Urinary bladder (tissue), 4 donors: Measurements from ENCODE around the gene STXBP6. TPM values are rescaled to one million over a fixed set of nuclear protein-coding genes. Genes with fewer than 3 reads are reported as not detected.

Source experiments
- DNase-seq: peaks from one replicate; pipeline ENCODE4 v3.0.0-alpha.2; 2015; ENCODE audit errors: extremely low spot score
- H3K27ac ChIP-seq: one replicate; pipeline ENCODE4 v1.5.1; 2013; ENCODE audit warnings: low read depth, mild to moderate bottlenecking, moderate library complexity
- H3K36me3 ChIP-seq: one replicate; pipeline ENCODE4 v1.6.1; 2013; ENCODE audit warnings: mild to moderate bottlenecking, moderate library complexity; ENCODE audit not compliant: insufficient read depth
- H3K4me1 ChIP-seq: one replicate; pipeline ENCODE4 v1.6.1; 2013; ENCODE audit warnings: mild to moderate bottlenecking, moderate library complexity; ENCODE audit not compliant: insufficient read depth
- H3K4me3 ChIP-seq: one replicate; pipeline ENCODE4 v1.5.1; 2013; ENCODE audit warnings: low read depth, low read length
- WGBS: extraction: QIAGEN DNeasy Blood & Tissue Kit; methylation state at CpG from one replicate; pipeline ENCODE4 v1.1.7; 2013; 5-methylcytosine and 5-hydroxymethylcytosine counted together
- polyA plus RNA-seq: library from polyadenylated mRNA; stranded (reverse); fragments of 200-250 nt; gene quantifications from one replicate; pipeline ENCODE4 v1.2.3, GENCODE V29; 2013
- total RNA-seq: library from RNA; depleted of rRNA; stranded (reverse); fragments of >200 nt; gene quantifications from one replicate; pipeline ENCODE4 v1.2.3, GENCODE V29; 2014
- donor health status: healthy with polysubstance abuse.
- donor health status: healthy.

Gene STXBP6
- total and polyA plus RNA-seq, 2 donors = 25.1 to 42.9 TPM

- Histone ChIP-seq H3K4me3 (no peak overlapping the region), H3K36me3 (no peaks in the 10 kb centered on the region), H3K4me1 (no peaks in the 10 kb centered on the region), H3K27ac (no peak overlapping the region)
- DNase-seq = no peak
- WGBS = 97% methylated on average over 1 of the region's 1 CpG
Measured at GRCh38 chr14:24913021-24913420, 136.9 kb downstream of the STXBP6 start.

DNA sequence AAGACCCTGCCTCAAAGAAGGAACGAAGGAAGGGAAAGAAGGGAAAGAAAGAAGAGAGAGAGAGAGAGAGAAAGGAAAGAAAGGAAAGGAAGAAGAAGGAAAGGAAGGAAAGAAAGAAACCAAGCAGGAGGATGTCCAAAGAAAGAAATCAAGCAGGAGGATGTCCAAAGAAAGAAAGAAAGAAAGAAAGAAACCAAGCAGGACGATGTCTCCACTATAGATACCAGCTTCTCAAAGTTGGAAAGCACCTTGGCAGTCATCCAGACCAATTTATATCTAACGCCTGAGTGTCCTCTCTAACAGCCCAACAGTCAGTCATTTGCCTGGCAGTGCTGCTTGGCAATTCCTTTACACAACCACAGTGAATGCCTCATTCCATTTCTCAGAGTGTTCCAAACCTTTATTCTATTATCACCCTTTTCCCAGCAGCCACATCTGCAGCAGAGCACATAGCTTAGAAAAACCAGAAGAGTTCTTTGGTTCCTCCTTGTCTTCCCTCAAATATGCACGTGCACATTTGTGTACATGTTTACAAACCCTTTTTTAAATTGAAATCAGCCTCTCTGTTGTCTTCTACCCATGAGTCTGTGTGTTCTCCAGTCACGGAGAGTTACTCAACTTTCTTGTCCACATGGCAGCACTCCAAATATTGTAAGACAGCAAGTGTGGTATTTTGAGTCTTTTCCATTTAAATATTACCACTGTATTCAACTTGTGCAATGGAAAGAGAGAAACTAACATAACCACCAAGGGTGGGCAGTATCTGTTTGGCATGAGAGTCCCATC, 138.4 kb downstream of the STXBP6 start:
- no peak overlapping the region for H3K4me3 ChIP-seq
- H3K4me1 ChIP-seq = no peaks in the 10 kb centered on the region
- 30% methylated on average over 5 of the region's 5 CpGs for WGBS
- H3K36me3 ChIP-seq = no peaks in the 10 kb centered on the region
- DNase-seq = no peak
- no peak overlapping the region for H3K27ac ChIP-seq

DNA sequence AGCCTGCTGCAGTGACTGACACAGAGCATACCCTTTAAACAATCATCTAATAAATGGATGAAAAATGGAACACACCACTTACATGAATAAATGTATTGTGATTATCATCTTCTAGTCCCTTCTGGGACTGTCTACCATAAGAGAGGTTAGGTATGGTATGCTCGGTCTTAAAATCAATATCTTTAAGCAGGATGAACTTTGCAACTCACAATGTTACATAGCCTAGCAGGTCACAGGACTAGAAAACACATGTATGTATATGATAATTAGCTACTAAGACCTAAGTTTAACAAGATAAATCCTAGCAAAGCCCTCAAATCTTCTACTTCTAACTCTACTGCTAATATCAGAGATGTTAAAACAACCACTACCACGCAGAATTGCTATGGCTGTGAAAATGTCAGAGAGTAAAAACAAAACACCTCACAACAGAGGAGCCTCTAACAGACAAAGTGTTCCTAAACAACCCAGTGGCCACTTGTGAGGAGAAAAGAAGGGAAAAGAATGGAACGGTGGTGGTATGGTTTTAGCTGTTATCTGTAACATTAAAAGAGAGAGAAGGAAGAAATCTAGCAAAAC, 139.4 kb downstream of the STXBP6 start:
- H3K27ac ChIP-seq = no peak overlapping the region
- H3K4me3 ChIP-seq = no peak overlapping the region
- H3K36me3 ChIP-seq = no peaks in the 10 kb centered on the region
- H3K4me1 ChIP-seq = no peaks in the 10 kb centered on the region
- no peak for DNase-seq
- WGBS = 80% methylated on average over 3 of the region's 3 CpGs

DNA sequence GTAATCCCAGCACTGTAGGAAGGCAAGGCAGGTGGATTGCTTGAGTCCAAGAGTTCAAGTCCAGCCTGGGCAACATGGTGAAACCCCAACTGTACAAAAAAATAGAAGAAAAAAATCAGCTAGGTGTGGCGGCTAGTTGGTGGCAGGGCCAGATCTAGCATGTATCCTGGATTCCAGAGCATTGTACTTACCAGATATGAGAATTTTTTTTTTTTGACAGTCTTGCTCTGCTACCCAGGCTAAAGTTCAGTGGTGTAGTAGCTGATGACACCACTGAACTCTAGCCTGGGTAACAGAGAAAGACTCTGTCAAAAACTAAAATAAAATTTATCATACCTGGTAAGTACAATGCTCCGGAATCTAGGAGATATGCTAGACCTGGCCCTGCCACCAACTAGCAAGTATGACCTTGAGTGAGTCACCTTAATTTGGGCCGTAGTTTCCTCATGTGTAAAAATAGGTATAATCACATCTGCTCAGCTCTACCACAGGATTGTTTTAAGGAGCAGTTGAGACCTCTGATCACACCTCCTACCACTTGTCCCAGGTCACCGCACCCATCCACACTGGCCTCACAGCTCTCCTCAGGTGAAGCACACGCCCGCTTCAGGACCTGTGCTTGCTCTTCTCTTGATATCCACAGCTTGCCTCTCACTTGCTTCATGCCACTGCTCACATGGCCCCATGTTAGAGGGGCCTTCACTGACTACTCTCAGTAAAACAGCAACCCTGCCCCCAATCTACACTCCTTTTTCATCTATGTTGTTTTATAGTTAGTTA, 140.2 kb downstream of the STXBP6 start:
- Histone ChIP-seq H3K4me1 (no peaks in the 10 kb centered on the region), H3K36me3 (no peaks in the 10 kb centered on the region), H3K4me3 (no peak overlapping the region), H3K27ac (no peak overlapping the region)
- DNase-seq = no peak
- WGBS = 96% methylated on average over 6 of the region's 6 CpGs

DNA sequence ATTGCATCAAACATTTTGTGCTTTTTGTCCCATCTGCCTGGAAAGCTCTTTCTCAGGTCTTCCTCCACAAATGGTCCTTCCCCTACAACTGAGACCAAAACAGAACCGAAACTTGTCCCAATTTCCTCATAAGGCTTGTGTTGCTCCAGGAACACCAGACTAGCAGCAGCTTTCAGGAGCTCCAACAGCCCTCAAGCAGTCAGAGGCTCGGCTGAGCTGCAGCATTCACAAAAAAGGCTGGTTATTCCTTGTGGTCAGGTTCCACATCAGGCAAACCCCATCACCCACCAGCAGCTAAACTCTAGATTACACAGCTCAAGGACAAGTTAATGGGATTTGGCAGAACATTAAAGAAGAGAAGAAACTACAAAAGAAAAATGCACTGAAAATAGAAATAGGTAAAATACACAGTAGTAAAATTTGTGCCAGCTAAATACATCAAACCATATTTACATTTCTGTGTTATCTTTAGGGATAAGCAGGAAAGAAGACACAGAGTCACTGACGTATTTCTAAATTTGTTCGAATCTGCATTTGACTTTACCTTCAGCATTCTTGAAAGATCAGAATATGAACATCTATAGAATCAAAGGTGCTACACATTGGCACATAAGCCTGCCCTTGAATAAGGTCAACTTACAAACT, 141.2 kb downstream of the STXBP6 start:
- Histone ChIP-seq H3K36me3 (no peaks in the 10 kb centered on the region), H3K27ac (no peak overlapping the region), H3K4me1 (no peaks in the 10 kb centered on the region), H3K4me3 (no peak overlapping the region)
- 55% methylated on average over 4 of the region's 4 CpGs for WGBS
- DNase-seq = no peak

GRCh38 chr14:24904533-24904932, 145.4 kb downstream of the STXBP6 start:
- WGBS = 96% methylated on average over 2 of the region's 2 CpGs
- Histone ChIP-seq H3K4me3 (no peak overlapping the region), H3K36me3 (no peaks in the 10 kb centered on the region), H3K27ac (no peak overlapping the region), H3K4me1 (no peaks in the 10 kb centered on the region)
- DNase-seq = no peak

- DNase-seq = no peak
- H3K36me3 ChIP-seq = no peaks in the 10 kb centered on the region
- no peak overlapping the region for H3K4me3 ChIP-seq
- no peaks in the 10 kb centered on the region for H3K4me1 ChIP-seq
- H3K27ac ChIP-seq = no peak overlapping the region
Measured at GRCh38 chr14:24903337-24903736, 146.6 kb downstream of the STXBP6 start.

- no peaks in the 10 kb centered on the region for H3K4me1 ChIP-seq
- H3K36me3 ChIP-seq = no peaks in the 10 kb centered on the region
- no peak overlapping the region for H3K27ac ChIP-seq
- peak; percentile 25 for DNase-seq
- 32% methylated on average over 6 of the region's 6 CpGs for WGBS
- H3K4me3 ChIP-seq = no peak overlapping the region
Measured at GRCh38 chr14:24900269-24901100, 149.5 kb downstream of the STXBP6 start.

DNA sequence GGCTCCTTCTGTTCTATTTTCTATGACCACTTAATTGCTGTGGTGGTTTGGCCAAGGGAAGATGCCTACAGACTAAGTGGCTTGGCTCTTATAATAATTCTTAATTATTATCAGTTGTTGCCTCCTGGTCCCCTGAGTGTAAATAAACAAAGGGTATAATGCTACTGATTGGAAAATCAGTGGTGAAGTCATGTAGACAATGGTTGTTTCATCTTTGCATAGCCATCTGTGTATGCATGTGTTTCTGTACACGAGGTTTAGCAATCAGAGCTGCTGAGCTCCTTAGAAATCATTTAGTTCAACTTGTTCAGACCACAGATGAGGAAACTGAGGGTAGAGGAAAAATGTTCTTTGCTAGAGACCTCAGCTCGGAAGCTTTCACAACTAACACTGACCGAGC, 152.2 kb downstream of the STXBP6 start:
- H3K4me1 ChIP-seq = no peaks in the 10 kb centered on the region
- DNase-seq = no peak
- H3K36me3 ChIP-seq = no peaks in the 10 kb centered on the region
- no peak overlapping the region for H3K4me3 ChIP-seq
- WGBS = 93% methylated on average over 3 of the region's 3 CpGs
- no peak overlapping the region for H3K27ac ChIP-seq

DNA sequence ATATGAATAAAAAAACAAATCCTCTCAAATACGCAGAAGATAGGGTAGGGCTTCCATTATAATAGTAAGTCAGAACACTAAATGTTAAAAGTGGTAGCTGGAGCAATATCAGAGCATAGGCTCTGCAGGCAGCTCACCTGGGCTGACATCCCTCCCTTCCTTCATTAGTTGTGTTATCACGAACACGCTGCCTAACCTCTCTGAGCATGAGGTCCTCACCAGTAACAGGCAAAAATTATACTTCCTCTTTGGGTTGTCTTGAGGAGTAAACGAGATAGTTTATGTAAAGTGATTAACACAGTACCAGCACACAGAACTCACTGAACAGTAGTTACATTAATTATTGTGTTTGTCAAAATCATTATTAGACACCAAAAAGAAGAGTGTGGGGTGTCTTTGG, 154.3 kb downstream of the STXBP6 start:
- 66% methylated on average over 4 of the region's 4 CpGs for WGBS
- H3K4me3 ChIP-seq = no peak overlapping the region
- H3K27ac ChIP-seq = no peak overlapping the region
- no peaks in the 10 kb centered on the region for H3K36me3 ChIP-seq
- DNase-seq = no peak
- H3K4me1 ChIP-seq = no peaks in the 10 kb centered on the region

- Histone ChIP-seq H3K4me1 (no peaks in the 10 kb centered on the region), H3K4me3 (no peak overlapping the region), H3K36me3 (no peaks in the 10 kb centered on the region), H3K27ac (no peak overlapping the region)
- 44% methylated on average over 4 of the region's 4 CpGs for WGBS
- no peak for DNase-seq
Measured at GRCh38 chr14:24895243-24895583, 154.7 kb downstream of the STXBP6 start.

DNA sequence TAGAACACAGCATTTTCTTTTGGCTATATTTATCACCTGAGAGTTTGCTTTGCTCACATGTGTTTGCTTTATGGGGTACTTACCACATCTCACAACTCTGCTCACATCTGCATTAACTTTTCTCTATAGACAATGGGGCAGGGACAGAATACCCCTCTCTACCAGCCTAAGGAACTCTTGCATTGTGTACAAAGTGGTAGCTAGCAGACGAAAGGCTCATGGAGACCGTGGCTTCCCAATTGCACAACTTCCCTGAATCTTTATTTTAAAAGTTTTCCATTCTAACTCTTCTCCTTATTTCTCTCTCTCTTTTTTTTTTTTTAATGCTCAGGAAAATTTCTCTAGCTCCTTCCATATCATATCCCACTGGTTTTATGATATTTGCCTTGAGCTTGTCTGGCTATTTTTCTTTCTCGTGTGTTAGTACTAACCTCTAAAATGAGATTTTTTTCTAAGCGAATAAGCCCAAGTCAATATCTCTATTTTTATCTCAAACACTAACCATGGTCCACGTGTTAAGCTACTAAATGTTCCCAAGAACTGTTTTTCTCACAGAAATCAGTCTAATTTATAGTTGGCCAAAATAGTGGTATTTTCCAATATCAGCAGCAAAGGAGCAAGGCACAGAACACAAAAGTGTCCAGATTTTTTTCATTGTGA, 155.2 kb downstream of the STXBP6 start:
- Histone ChIP-seq H3K4me3 (no peak overlapping the region), H3K36me3 (no peaks in the 10 kb centered on the region), H3K27ac (no peak overlapping the region), H3K4me1 (no peaks in the 10 kb centered on the region)
- WGBS = 51% methylated on average over 5 of the region's 5 CpGs
- no peak for DNase-seq
